GM21737 (cell line): ENCODE measurements around the gene RALGPS1.

Experiments
- ATAC-seq: cut with Tn5 transposase; IDR thresholded peaks from one replicate; pipeline ENCODE4 v1.9.1; 2021; ENCODE audit warnings: mild to moderate bottlenecking, moderate library complexity; ENCODE audit not compliant: unreplicated experiment

RALGPS1 gene

GRCh38 chr9:127269449-127269848, 354.9 kb downstream of the RALGPS1 start:
- no peak for ATAC-seq
